ENCODE measurements around the gene CCDC197. TPM values are rescaled to one million over a fixed set of nuclear protein-coding genes. Genes with fewer than 3 reads are reported as not detected.

The CCDC197 gene
- total RNA-seq = not detected
- polyA plus RNA-seq = not detected

- H3K27ac Mint-ChIP-seq = no peak within 1 kb of the TSS
- CTCF ChIA-PET = interaction anchor here (1.0 to 11.1 kb wide), 7 partner anchors 8 to 140 kb away, joined by 3 to 272 read pairs (median 8); no protein-coding TSS in a partner anchor
- H3K9me3 ChIP-seq (ENCODE audit: low read length) = no peaks in the 10 kb centered on the region
Measured at GRCh38 chr14:93997082-93997481, at the start of gene CCDC197. TSS of gene CCDC197 (plus strand) at chr14:93997301. CDS start at chr14:93998132, 831 bp downstream.

GRCh38 chr14:93949511-93950075 lies 47.5 kb upstream of the CCDC197 start:
- no peaks in the 10 kb centered on the region for H3K36me3 ChIP-seq (ENCODE audit: insufficient read depth, low read length)
- no peak overlapping the region for H3K4me3 Mint-ChIP-seq
- no peaks in the 10 kb centered on the region for H3K27me3 Mint-ChIP-seq
- no peaks in the 10 kb centered on the region for H3K9me3 ChIP-seq (ENCODE audit: low read length)
- H3K27ac ChIP-seq (ENCODE audit: low read depth, low read length) = no peak overlapping the region
- peaks cover 16% of the 10 kb centered on the region for H3K4me1 ChIP-seq (ENCODE audit: insufficient read depth, low read length)
- peaks cover 16 to 36% (median 21%) of the 10 kb centered on the region in 3 donors for H3K4me1 Mint-ChIP-seq
- H3K36me3 Mint-ChIP-seq = peaks cover 0 to 75% (median 4%) of the 10 kb centered on the region in 3 donors
- peak overlapping the region in 2 of 8 donors; percentile 50 to 57 for H3K27ac Mint-ChIP-seq
- no peak for DNase-seq
- no peak overlapping the region for H3K4me3 ChIP-seq (ENCODE audit: low read length)
- ChIA-PET CTCF (interaction anchor here (2.0 to 21.3 kb wide), 2 partner anchors 10 to 22 kb away, joined by 19 to 945 read pairs; partner anchors contain the start of gene ASB2), POLR2A (no interaction called here)
- no peaks in the 10 kb centered on the region for H3K9me3 Mint-ChIP-seq
- H3K27me3 ChIP-seq (ENCODE audit: insufficient read depth, low read length, poor library complexity, severe bottlenecking) = no peaks in the 10 kb centered on the region

More at GRCh38 chr14:93997082-93997481, at the start of gene CCDC197:
- Histone ChIP-seq H3K4me3 (ENCODE audit: low read length) (no peak within 1 kb of the TSS), H3K4me1 (ENCODE audit: insufficient read depth, low read length) (peaks cover 7% of the 10 kb centered on the region), H3K27me3 (ENCODE audit: insufficient read depth, low read length, poor library complexity, severe bottlenecking) (no peaks in the 10 kb centered on the region), H3K36me3 (ENCODE audit: insufficient read depth, low read length) (no peaks in the 10 kb centered on the region), H3K27ac (ENCODE audit: low read depth, low read length) (no peak within 1 kb of the TSS)
- Mint-ChIP-seq H3K27me3 (peaks cover 0 to 9% of the 10 kb centered on the region in 2 donors), H3K4me3 (no peak within 1 kb of the TSS), H3K9me3 (no peaks in the 10 kb centered on the region), H3K4me1 (peaks cover 6 to 12% (median 7%) of the 10 kb centered on the region in 3 donors), H3K36me3 (no peaks in the 10 kb centered on the region)
- POLR2A ChIA-PET = interaction anchor here (0.8 kb wide), 1 partner anchor 26 kb away, joined by 3 read pairs; no protein-coding TSS in a partner anchor
- DNase-seq = no peak

GRCh38 chr14:93950948-93951634 lies 46.0 kb upstream of the CCDC197 start:
- ChIA-PET CTCF (interaction anchor here (4.1 to 21.3 kb wide), 2 partner anchors 12 to 20 kb away, joined by 45 to 945 read pairs; partner anchors contain the start of gene ASB2), POLR2A (interaction anchor here (1.0 to 1.4 kb wide), 2 partner anchors 19 to 73 kb away, joined by 3 read pairs; no protein-coding TSS in a partner anchor)
- Histone ChIP-seq H3K9me3 (ENCODE audit: low read length) (no peaks in the 10 kb centered on the region), H3K4me3 (ENCODE audit: low read length) (no peak overlapping the region), H3K36me3 (ENCODE audit: insufficient read depth, low read length) (no peaks in the 10 kb centered on the region), H3K27ac (ENCODE audit: low read depth, low read length) (no peak overlapping the region), H3K27me3 (ENCODE audit: insufficient read depth, low read length, poor library complexity, severe bottlenecking) (no peaks in the 10 kb centered on the region), H3K4me1 (ENCODE audit: insufficient read depth, low read length) (peaks cover 31% of the 10 kb centered on the region)
- Mint-ChIP-seq H3K27me3 (no peaks in the 10 kb centered on the region), H3K4me1 (peaks cover 31 to 51% (median 36%) of the 10 kb centered on the region in 3 donors), H3K36me3 (peaks cover 0 to 64% (median 3%) of the 10 kb centered on the region in 3 donors), H3K27ac (peak overlapping the region in 2 of 8 donors; percentile 22 to 43), H3K4me3 (no peak overlapping the region), H3K9me3 (no peaks in the 10 kb centered on the region)
- no peak for DNase-seq

- H3K36me3 Mint-ChIP-seq = peaks cover 0 to 56% (median 3%) of the 10 kb centered on the region in 3 donors
- H3K27me3 Mint-ChIP-seq = no peaks in the 10 kb centered on the region
- ChIA-PET CTCF (interaction anchor here (1.2 to 21.3 kb wide), 7 partner anchors 8 to 85 kb away, joined by 3 to 945 read pairs (median 5); partner anchors contain the start of gene ASB2), POLR2A (interaction anchor here (1.0 to 1.4 kb wide), 2 partner anchors 19 to 72 kb away, joined by 3 read pairs; no protein-coding TSS in a partner anchor)
- H3K4me3 Mint-ChIP-seq = no peak overlapping the region
- H3K27ac ChIP-seq (ENCODE audit: low read depth, low read length) = no peak overlapping the region
- no peaks in the 10 kb centered on the region for H3K27me3 ChIP-seq (ENCODE audit: insufficient read depth, low read length, poor library complexity, severe bottlenecking)
- peak overlapping the region in 4 of 8 donors; percentile 1 to 91 (median 32) for H3K27ac Mint-ChIP-seq
- no peaks in the 10 kb centered on the region for H3K36me3 ChIP-seq (ENCODE audit: insufficient read depth, low read length)
- no peaks in the 10 kb centered on the region for H3K9me3 ChIP-seq (ENCODE audit: low read length)
- peaks cover 39% of the 10 kb centered on the region for H3K4me1 ChIP-seq (ENCODE audit: insufficient read depth, low read length)
- H3K4me3 ChIP-seq (ENCODE audit: low read length) = no peak overlapping the region
- no peak for DNase-seq
- H3K9me3 Mint-ChIP-seq = no peaks in the 10 kb centered on the region
- H3K4me1 Mint-ChIP-seq = peaks cover 38 to 59% (median 43%) of the 10 kb centered on the region in 3 donors
Measured at GRCh38 chr14:93951635-93952540, 45.2 kb upstream of the CCDC197 start.

- Mint-ChIP-seq H3K4me3 (peak overlapping the region in 2 of 7 donors; percentile 9 to 92), H3K4me1 (peaks cover 47 to 69% (median 52%) of the 10 kb centered on the region in 3 donors), H3K27me3 (no peaks in the 10 kb centered on the region), H3K27ac (peak overlapping the region in 2 of 8 donors; percentile 42 to 91), H3K36me3 (peaks cover 0 to 50% (median 3%) of the 10 kb centered on the region in 3 donors), H3K9me3 (no peaks in the 10 kb centered on the region)
- Histone ChIP-seq H3K27me3 (ENCODE audit: insufficient read depth, low read length, poor library complexity, severe bottlenecking) (no peaks in the 10 kb centered on the region), H3K27ac (ENCODE audit: low read depth, low read length) (no peak overlapping the region), H3K4me1 (ENCODE audit: insufficient read depth, low read length) (peaks cover 48% of the 10 kb centered on the region), H3K36me3 (ENCODE audit: insufficient read depth, low read length) (no peaks in the 10 kb centered on the region), H3K4me3 (ENCODE audit: low read length) (no peak overlapping the region), H3K9me3 (ENCODE audit: low read length) (no peaks in the 10 kb centered on the region)
- no peak for DNase-seq
- CTCF ChIA-PET = interaction anchor here (1.2 to 21.3 kb wide), 10 partner anchors 9 to 179 kb away, joined by 3 to 945 read pairs (median 4); partner anchors contain the start of gene ASB2
- POLR2A ChIA-PET = interaction anchor here (1.4 kb wide), 1 partner anchor 26 kb away, joined by 5 read pairs; no protein-coding TSS in a partner anchor
Measured at GRCh38 chr14:93952829-93953228, 44.3 kb upstream of the CCDC197 start.

- no peaks in the 10 kb centered on the region for H3K9me3 ChIP-seq (ENCODE audit: low read length)
- H3K27ac ChIP-seq (ENCODE audit: low read depth, low read length) = no peak overlapping the region
- H3K4me3 ChIP-seq (ENCODE audit: low read length) = no peak overlapping the region
- no peaks in the 10 kb centered on the region for H3K36me3 ChIP-seq (ENCODE audit: insufficient read depth, low read length)
- Mint-ChIP-seq H3K4me3 (peak overlapping the region; percentile 41 to 92 (median 84)), H3K36me3 (peaks cover 0 to 48% (median 3%) of the 10 kb centered on the region in 3 donors), H3K4me1 (peaks cover 51 to 73% (median 57%) of the 10 kb centered on the region in 3 donors), H3K27ac (peak overlapping the region; percentile 23 to 99 (median 54)), H3K9me3 (no peaks in the 10 kb centered on the region), H3K27me3 (no peaks in the 10 kb centered on the region)
- POLR2A ChIA-PET = interaction anchor here (1.4 kb wide), 1 partner anchor 25 kb away, joined by 5 read pairs; no protein-coding TSS in a partner anchor
- peaks cover 53% of the 10 kb centered on the region for H3K4me1 ChIP-seq (ENCODE audit: insufficient read depth, low read length)
- H3K27me3 ChIP-seq (ENCODE audit: insufficient read depth, low read length, poor library complexity, severe bottlenecking) = no peaks in the 10 kb centered on the region
- CTCF ChIA-PET = interaction anchor here (1.2 to 21.3 kb wide), 8 partner anchors 10 to 179 kb away, joined by 3 to 945 read pairs (median 4); partner anchors contain the start of gene ASB2
- peak in 1 of 5 donors; percentile 62 for DNase-seq
Measured at GRCh38 chr14:93953263-93953662, 43.8 kb upstream of the CCDC197 start.

Data from CD8-positive, alpha-beta memory T cell (primary cell).